ENCODE measurements around the gene EFNA5. TPM values are rescaled to one million over a fixed set of nuclear protein-coding genes. Genes with fewer than 3 reads are reported as not detected.

Gene EFNA5
- total RNA-seq, 1 donor from 2014 or later: 12.6 TPM

DNA sequence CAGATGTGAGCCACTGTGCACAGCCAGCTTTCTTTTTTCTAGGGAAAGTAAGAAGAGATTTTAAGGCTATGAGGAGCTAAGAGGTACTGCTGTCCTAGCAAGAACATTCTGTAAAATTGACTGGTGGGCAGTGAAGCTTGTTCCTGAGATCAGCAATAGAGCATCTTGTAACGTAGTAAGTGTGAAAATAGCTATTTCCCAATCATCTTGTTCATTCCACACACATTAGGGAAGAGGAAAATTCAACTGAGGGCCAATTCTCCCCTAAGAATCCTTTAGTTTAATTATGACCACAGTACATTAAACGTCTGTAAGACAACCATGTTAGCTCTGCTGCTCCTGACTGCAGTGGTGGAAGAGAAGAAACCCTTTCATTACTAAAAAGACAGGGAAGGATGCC lies 246.2 kb downstream of the EFNA5 start:
- no peak overlapping the region for H3K4me3 ChIP-seq (ENCODE audit: low read depth, low read length)
- TF ChIP-seq, protein P1, sequence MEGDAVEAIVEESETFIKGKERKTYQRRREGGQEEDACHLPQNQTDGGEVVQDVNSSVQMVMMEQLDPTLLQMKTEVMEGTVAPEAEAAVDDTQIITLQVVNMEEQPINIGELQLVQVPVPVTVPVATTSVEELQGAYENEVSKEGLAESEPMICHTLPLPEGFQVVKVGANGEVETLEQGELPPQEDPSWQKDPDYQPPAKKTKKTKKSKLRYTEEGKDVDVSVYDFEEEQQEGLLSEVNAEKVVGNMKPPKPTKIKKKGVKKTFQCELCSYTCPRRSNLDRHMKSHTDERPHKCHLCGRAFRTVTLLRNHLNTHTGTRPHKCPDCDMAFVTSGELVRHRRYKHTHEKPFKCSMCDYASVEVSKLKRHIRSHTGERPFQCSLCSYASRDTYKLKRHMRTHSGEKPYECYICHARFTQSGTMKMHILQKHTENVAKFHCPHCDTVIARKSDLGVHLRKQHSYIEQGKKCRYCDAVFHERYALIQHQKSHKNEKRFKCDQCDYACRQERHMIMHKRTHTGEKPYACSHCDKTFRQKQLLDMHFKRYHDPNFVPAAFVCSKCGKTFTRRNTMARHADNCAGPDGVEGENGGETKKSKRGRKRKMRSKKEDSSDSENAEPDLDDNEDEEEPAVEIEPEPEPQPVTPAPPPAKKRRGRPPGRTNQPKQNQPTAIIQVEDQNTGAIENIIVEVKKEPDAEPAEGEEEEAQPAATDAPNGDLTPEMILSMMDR (IDR thresholded peaks at IDR 0.05; ENCODE audit: insufficient read depth, low read length, poor library complexity, severe bottlenecking): no peak
- H3K27me3 ChIP-seq (ENCODE audit: control insufficient read depth, insufficient read depth, low read length): no peaks in the 10 kb centered on the region
- DNase-seq (ENCODE audit: low read depth): no peak
- H3K36me3 ChIP-seq (ENCODE audit: control insufficient read depth, insufficient read depth, low read length): no peaks in the 10 kb centered on the region

DNA sequence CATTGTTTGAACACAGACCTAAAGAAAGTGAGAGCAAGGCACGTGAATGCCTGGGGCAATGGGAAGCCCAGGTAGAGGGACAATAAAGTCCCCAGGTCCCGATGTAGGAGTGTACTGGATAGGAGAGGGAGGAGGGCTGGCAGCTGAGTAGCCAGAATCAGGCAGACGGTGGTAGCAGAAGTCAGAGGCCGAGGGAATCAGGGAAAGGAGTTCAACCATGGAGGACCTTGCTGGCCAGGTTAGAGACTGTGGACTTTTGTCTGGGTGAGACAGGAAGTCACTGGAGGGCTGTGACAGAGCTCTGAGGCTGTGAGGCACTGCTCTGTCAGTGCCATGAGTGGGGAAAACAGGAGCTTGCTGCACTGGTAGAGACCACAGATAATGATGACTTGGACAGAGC lies 248.2 kb downstream of the EFNA5 start:
- DNase-seq (ENCODE audit: low read depth): no peak
- H3K27me3 ChIP-seq (ENCODE audit: control insufficient read depth, insufficient read depth, low read length): no peaks in the 10 kb centered on the region
- H3K4me3 ChIP-seq (ENCODE audit: low read depth, low read length): no peak overlapping the region
- no peaks in the 10 kb centered on the region for H3K36me3 ChIP-seq (ENCODE audit: control insufficient read depth, insufficient read depth, low read length)
- TF ChIP-seq, protein P1 (IDR thresholded peaks at IDR 0.05; ENCODE audit: insufficient read depth, low read length, poor library complexity, severe bottlenecking): no peak

DNA sequence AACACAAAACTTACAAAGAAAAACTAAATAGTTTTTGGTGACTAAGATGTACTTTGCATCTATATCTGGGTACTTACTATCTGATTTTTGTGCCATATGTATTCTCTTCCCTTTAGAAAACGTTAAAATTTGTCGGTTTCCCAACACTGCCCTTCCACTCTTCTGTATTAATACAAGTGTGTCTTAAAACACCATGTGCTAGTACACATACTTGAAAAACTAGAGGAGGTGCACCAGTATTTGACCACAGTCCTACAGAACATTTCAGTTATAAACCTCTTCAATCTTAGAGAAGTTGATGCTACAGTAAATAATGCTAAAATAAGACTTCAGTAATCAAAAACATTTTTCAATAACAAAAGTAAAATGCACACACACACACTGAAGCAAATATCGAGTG lies 251.2 kb downstream of the EFNA5 start:
- H3K4me3 ChIP-seq (ENCODE audit: low read depth, low read length): no peak overlapping the region
- no peaks in the 10 kb centered on the region for H3K27me3 ChIP-seq (ENCODE audit: control insufficient read depth, insufficient read depth, low read length)
- no peak for DNase-seq (ENCODE audit: low read depth)
- no peaks in the 10 kb centered on the region for H3K36me3 ChIP-seq (ENCODE audit: control insufficient read depth, insufficient read depth, low read length)
- TF ChIP-seq, protein P1 (IDR thresholded peaks at IDR 0.05; ENCODE audit: insufficient read depth, low read length, poor library complexity, severe bottlenecking): no peak

DNA sequence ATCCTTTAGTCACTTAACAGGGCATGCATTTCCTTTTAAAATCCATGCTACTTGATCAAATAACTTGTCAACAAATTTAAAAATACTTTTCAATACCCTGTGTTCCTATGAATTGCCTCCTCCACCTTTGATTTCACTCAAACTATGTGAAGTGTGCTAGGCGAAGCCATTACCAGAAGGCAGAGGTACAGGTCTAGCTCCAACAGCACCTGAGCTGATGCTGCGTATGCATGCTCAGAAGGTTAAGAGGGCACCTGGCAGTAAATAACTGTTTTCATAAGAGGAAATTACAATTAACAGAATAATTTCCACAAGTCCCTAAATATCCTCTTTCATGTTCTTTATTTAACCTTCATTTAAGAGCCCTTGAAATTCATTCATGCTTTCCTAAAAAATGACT lies 251.8 kb downstream of the EFNA5 start:
- Histone ChIP-seq H3K36me3 (ENCODE audit: control insufficient read depth, insufficient read depth, low read length) (no peaks in the 10 kb centered on the region), H3K27me3 (ENCODE audit: control insufficient read depth, insufficient read depth, low read length) (no peaks in the 10 kb centered on the region), H3K4me3 (ENCODE audit: low read depth, low read length) (no peak overlapping the region)
- DNase-seq (ENCODE audit: low read depth): no peak
- TF ChIP-seq, protein P1 (IDR thresholded peaks at IDR 0.05; ENCODE audit: insufficient read depth, low read length, poor library complexity, severe bottlenecking): no peak

DNA sequence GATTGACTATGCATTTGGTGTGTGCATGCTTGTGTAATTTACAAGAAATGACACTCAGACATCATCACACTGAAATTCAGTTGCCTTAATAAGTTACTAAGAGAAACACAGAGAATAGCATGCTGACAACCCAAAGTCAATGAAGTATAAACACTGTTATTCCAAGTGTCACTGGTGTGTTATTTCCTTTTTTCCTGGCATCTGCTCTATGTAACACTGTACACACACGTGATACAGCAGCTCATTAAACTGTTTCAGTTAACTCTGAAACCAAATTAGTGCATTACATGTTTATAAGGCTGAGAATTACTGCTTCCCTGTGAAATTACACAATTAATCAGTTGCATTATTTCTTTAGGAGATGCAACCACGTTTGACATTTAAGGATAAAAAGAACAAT lies 252.7 kb downstream of the EFNA5 start:
- Histone ChIP-seq H3K4me3 (ENCODE audit: low read depth, low read length) (no peak overlapping the region), H3K27me3 (ENCODE audit: control insufficient read depth, insufficient read depth, low read length) (no peaks in the 10 kb centered on the region), H3K36me3 (ENCODE audit: control insufficient read depth, insufficient read depth, low read length) (no peaks in the 10 kb centered on the region)
- TF ChIP-seq, protein P1 (IDR thresholded peaks at IDR 0.05; ENCODE audit: insufficient read depth, low read length, poor library complexity, severe bottlenecking): no peak
- no peak for DNase-seq (ENCODE audit: low read depth)

DNA sequence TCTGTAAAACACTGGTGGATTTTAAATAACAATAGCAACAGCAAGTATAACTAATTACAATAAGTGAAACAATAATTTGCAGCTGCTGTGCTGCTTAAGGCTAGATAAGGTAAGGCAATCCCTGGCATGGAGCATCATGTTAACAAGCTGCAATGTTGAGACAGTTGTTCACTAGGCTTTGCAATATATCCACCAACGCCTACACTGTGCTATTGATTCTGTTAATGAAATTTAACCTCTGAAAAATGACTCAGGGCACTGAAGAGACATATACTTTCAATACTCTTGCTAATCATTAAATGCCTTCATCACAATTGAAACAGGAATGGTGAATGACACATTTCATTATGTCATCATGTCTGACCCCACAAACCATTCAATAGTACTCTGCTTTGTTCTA lies 255.0 kb downstream of the EFNA5 start:
- TF ChIP-seq, protein P1 (IDR thresholded peaks at IDR 0.05; ENCODE audit: insufficient read depth, low read length, poor library complexity, severe bottlenecking): no peak
- no peak overlapping the region for H3K4me3 ChIP-seq (ENCODE audit: low read depth, low read length)
- H3K27me3 ChIP-seq (ENCODE audit: control insufficient read depth, insufficient read depth, low read length): no peaks in the 10 kb centered on the region
- DNase-seq (ENCODE audit: low read depth): no peak
- no peaks in the 10 kb centered on the region for H3K36me3 ChIP-seq (ENCODE audit: control insufficient read depth, insufficient read depth, low read length)
